Aorta (tissue), 5 donors: ENCODE results near the gene SCN10A. TPM values are rescaled to one million over a fixed set of nuclear protein-coding genes. Genes with fewer than 3 reads are reported as not detected.

Experiments used
- ATAC-seq: fragments of 200-7000 bp; cut with Tn5 transposase; one replicate; pipeline ENCODE4 v1.9.1; 2022; ENCODE audit warnings: moderate library complexity; ENCODE audit not compliant: low FRiP score
- DNase-seq, 2 donors: peaks; one replicate each; pipeline ENCODE4 v3.0.0-alpha.2; 2020
- H3K27ac ChIP-seq, 2 donors: one replicate each; pipeline ENCODE4 v1.5.1; 2013; ENCODE audit warnings: low read length in 2 of 2, mild to moderate bottlenecking in 2 of 2, moderate library complexity in 2 of 2, control low read depth in 1 of 2, inconsistent platforms in 1 of 2, low read depth in 1 of 2
- H3K27me3 ChIP-seq, 2 donors: one replicate each; pipeline ENCODE4 v1.6.1; 2013; ENCODE audit warnings: control low read depth in 1 of 2, low read length in 1 of 2, mild to moderate bottlenecking in 1 of 2, moderate library complexity in 1 of 2; ENCODE audit not compliant: insufficient read depth in 2 of 2, control insufficient read depth in 1 of 2
- H3K36me3 ChIP-seq, 2 donors: one replicate each; pipeline ENCODE4 v1.6.1; 2013; ENCODE audit warnings: control low read depth in 1 of 2, low read length in 1 of 2, mild to moderate bottlenecking in 1 of 2; ENCODE audit not compliant: insufficient read depth in 2 of 2, control insufficient read depth in 1 of 2
- H3K4me1 ChIP-seq, 2 donors: one replicate each; pipeline ENCODE4 v1.6.1; 2013; ENCODE audit warnings: low read length in 2 of 2, control low read depth in 1 of 2, mild to moderate bottlenecking in 1 of 2, moderate library complexity in 1 of 2; ENCODE audit not compliant: insufficient read depth in 2 of 2, control insufficient read depth in 1 of 2
- H3K4me3 ChIP-seq, 2 donors: one replicate each; pipeline ENCODE4 v1.5.1; 2013; ENCODE audit warnings: low read length in 2 of 2, control low read depth in 1 of 2, mild to moderate bottlenecking in 1 of 2
- H3K9me3 ChIP-seq: one replicate; pipeline ENCODE4 v1.6.1; 2013; ENCODE audit warnings: mild to moderate bottlenecking, low read length; ENCODE audit not compliant: control insufficient read depth
- WGBS, 2 donors: extraction: QIAGEN DNeasy Blood & Tissue Kit; methylation state at CpG; one replicate each; pipeline ENCODE4 v1.1.7; 2013; 5-methylcytosine and 5-hydroxymethylcytosine counted together
- intact Hi-C, 2 donors: fragments of 100-400 bp; cut with DNase I; formaldehyde crosslinking; loops; one replicate each; pipeline versions ENCODE4 v1.14.2 to v1.15.0; 2022
- polyA plus RNA-seq, 2 donors: library from polyadenylated mRNA; stranded (reverse); fragments of 200-250 nt; gene quantifications; one replicate each; pipeline ENCODE4 v1.2.3, GENCODE V29; 2013
- total RNA-seq, 2 donors: library from RNA; stranded (reverse); fragmentation: NEBNext Ultra II Directional; extraction: Animal tissue kit (Norgen Biotek cat#: 25700); gene quantifications; one replicate each; pipeline ENCODE4 v1.2.1, GENCODE V29; 2021
- donor health status: healthy with polysubstance abuse.
- donor health status: Bipolar disorder and iron deficiency.
- donor health status: DM: no; HTN: no; CAD: no.
- donor health status: DM: no; HTN: no; CAD: no.
- donor health status: DM: yes; HTN: yes; CAD: no.

Gene SCN10A
- total and polyA plus RNA-seq, 4 donors = not detected

DNA sequence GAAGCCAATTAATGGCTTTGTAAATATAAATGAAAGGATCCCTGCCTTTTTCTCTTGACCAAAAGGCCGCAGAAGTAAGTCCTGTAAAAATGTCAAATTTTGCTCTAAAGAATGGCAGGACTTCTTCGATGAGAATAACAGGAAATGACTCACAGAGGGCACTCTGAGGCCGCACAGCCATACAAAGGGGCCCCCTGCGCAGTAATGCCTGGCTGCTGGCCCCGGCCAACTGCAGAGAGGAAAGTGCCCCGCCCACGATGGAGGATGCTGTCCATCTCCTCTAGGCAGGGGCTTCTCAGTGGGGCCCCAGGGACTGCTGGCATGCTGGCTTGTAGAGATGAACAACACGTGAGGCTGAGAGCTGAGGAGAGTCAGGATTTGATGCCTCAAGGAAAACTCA lies 18.1 kb upstream of the SCN10A start:
- intact Hi-C loops = no loop called here
- H3K27me3 ChIP-seq = no peaks in the 10 kb centered on the region
- no peaks in the 10 kb centered on the region for H3K36me3 ChIP-seq
- no peaks in the 10 kb centered on the region for H3K4me1 ChIP-seq
- H3K9me3 ChIP-seq = no peaks in the 10 kb centered on the region
- H3K4me3 ChIP-seq = no peak overlapping the region
- H3K27ac ChIP-seq = peak overlapping the region; percentile 1 to 2
- peak; percentile 82 to 83 for DNase-seq
- peak; percentile 81 for ATAC-seq
- 2 to 3% methylated on average over 8 of the region's 8 CpGs for WGBS, 2 donors

DNA sequence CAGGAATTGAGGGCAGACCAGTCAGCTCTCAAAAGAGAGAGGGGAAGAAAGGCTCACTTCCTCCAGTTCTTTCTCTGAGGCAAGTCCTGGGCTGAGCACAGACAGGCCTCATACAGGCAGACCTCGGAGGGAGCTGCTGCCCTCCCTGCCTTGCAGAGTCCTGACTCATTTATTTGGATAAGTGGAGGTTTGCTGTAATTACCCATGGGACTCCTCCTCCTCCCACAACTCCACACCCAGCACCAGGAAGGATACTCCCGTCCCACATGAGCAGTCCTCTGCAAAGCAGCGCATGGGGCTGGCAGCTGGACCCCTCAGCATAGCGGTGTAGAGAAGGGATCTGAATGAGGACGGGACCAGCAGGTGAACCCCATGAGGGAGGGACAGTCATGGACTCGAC lies 13.4 kb upstream of the SCN10A start:
- DNase-seq (peak in 1 of 2 donors; percentile 66), ATAC-seq (peak; percentile 60)
- intact Hi-C loops = no loop called here
- WGBS, 2 donors = 50 to 55% methylated on average over 6 of the region's 6 CpGs
- H3K27me3 ChIP-seq = no peaks in the 10 kb centered on the region
- no peaks in the 10 kb centered on the region for H3K36me3 ChIP-seq
- H3K9me3 ChIP-seq = no peaks in the 10 kb centered on the region
- no peak overlapping the region for H3K4me3 ChIP-seq
- H3K27ac ChIP-seq = no peak overlapping the region
- no peaks in the 10 kb centered on the region for H3K4me1 ChIP-seq

DNA sequence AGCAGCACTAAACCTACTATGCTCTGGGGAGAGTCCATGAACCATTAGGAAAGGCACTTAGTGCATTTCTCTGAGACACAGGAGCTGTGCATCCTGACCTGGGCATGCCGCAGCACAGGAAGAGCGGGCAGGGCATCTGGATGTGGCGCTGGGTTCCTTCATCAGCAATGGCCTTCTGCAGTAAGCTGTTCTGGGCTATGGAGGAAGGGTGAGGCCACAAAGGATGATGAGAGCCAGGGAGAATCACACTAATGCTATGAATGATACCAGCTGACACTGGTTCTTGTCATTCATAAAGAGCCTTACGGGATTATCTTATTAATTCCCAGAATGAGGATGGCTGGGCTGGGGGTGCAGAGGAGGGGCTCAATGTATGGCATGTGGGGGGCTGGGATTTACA lies 12.7 kb upstream of the SCN10A start:
- DNase-seq = no peak
- Histone ChIP-seq H3K27me3 (no peaks in the 10 kb centered on the region), H3K27ac (no peak overlapping the region), H3K4me1 (no peaks in the 10 kb centered on the region), H3K4me3 (no peak overlapping the region), H3K36me3 (no peaks in the 10 kb centered on the region), H3K9me3 (no peaks in the 10 kb centered on the region)
- no peak for ATAC-seq
- WGBS, 2 donors = 91 to 94% methylated on average over 4 of the region's 4 CpGs
- intact Hi-C loops = no loop called here

DNA sequence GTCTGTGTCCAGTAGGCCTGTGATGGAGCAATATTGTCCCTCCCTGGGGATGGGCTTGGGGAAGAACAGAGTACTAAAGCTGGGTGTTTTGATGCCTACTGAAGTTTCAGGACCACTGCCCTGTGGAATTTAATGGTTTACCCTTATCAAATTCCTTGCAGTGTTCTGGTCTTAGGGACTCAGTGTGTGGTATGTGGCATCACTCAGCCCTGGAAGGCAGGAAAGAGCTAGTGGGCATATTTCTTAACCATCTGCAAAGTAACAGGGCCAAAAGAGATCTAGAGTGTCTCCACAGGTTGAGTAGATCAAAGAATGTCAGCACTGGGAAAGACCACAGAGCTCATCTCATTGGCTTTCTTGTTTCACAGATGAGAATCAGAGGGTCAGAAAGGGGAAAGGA lies 11.8 kb upstream of the SCN10A start:
- ATAC-seq (no peak), DNase-seq (no peak)
- H3K27me3 ChIP-seq = no peaks in the 10 kb centered on the region
- H3K9me3 ChIP-seq = no peaks in the 10 kb centered on the region
- no peaks in the 10 kb centered on the region for H3K36me3 ChIP-seq
- no peaks in the 10 kb centered on the region for H3K4me1 ChIP-seq
- H3K4me3 ChIP-seq = no peak overlapping the region
- intact Hi-C loops = no loop called here
- no peak overlapping the region for H3K27ac ChIP-seq

DNA sequence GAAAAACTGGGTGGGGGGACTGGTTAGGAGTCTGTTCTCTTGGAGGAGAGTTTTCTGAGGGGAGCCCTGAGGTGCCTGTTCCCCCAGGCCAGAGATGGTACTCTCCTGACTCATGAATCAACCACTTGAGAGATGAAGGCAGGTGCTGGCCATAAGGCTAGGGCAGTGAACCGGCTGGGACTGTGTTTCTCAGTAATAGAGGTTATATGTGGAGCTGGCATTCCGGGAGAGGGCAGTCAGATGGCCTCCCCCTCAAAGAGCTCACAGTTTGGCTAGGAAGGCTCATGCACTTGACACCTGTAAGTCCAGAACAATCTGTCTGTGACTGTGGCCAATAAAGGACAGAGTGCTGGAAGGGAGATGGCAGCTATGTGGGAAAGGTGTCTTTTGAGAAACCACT lies 10.0 kb upstream of the SCN10A start:
- no peak overlapping the region for H3K27ac ChIP-seq
- intact Hi-C loops = no loop called here
- 66 to 76% methylated on average over 2 of the region's 2 CpGs for WGBS, 2 donors

DNA sequence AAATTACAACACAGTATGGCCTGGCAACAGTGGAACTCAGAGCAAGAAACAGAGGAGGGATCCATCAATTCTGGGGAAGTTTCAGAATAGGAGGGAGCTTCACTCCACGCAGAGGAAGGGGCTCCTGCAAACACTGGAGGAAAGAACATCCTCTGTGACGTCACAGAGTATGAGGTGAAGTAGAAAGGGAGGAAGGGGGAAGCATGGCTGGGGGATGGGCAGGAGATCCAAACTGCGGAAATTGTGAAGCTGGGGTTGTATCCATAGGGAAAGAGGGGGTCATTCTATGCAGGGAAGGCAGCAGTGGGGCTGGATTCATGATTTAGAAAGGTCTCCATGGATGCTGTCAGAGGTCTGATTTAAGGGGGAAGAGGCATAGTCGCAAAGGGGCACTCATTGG lies 8.3 kb upstream of the SCN10A start:
- ATAC-seq = no peak
- H3K36me3 ChIP-seq = no peaks in the 10 kb centered on the region
- H3K27me3 ChIP-seq = no peaks in the 10 kb centered on the region
- H3K4me1 ChIP-seq = no peaks in the 10 kb centered on the region
- WGBS, 2 donors = 66 to 69% methylated on average over 4 of the region's 4 CpGs
- H3K9me3 ChIP-seq = no peaks in the 10 kb centered on the region
- no peak overlapping the region for H3K4me3 ChIP-seq
- intact Hi-C loops = no loop called here
- DNase-seq = no peak
- H3K27ac ChIP-seq = no peak overlapping the region

More for the DNA sequence above, 10.0 kb upstream of the SCN10A start:
- H3K9me3 ChIP-seq = no peaks in the 10 kb centered on the region
- H3K36me3 ChIP-seq = no peaks in the 10 kb centered on the region
- no peak overlapping the region for H3K4me3 ChIP-seq
- DNase-seq (no peak), ATAC-seq (no peak)
- H3K4me1 ChIP-seq = no peaks in the 10 kb centered on the region
- H3K27me3 ChIP-seq = no peaks in the 10 kb centered on the region

DNA sequence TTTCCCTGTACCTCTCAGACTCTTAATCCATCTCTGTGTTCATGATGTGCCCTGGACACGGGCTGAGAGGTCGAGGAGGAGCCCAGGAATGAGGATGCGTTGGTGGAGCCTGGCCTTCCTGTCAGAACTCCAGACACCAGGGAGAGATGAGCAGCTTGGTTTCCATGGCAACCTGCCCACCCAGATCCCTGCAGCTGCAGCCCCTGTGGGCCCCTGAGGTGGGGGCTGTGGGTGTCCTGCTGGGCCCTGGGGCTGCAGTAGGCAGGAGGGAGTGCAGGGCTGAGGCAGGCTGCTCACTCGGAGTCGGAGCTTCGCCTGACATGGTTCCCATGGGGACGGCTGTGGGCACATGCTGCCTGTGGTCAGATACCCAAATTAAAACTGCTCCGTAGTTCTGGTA lies 7.7 kb upstream of the SCN10A start:
- no peak overlapping the region for H3K4me3 ChIP-seq
- H3K36me3 ChIP-seq = no peaks in the 10 kb centered on the region
- H3K27me3 ChIP-seq = no peaks in the 10 kb centered on the region
- H3K4me1 ChIP-seq = no peaks in the 10 kb centered on the region
- DNase-seq (no peak), ATAC-seq (no peak)
- H3K9me3 ChIP-seq = no peaks in the 10 kb centered on the region
- intact Hi-C loops = no loop called here
- WGBS, 2 donors = 48 to 56% methylated on average over 8 of the region's 8 CpGs
- H3K27ac ChIP-seq = no peak overlapping the region

DNA sequence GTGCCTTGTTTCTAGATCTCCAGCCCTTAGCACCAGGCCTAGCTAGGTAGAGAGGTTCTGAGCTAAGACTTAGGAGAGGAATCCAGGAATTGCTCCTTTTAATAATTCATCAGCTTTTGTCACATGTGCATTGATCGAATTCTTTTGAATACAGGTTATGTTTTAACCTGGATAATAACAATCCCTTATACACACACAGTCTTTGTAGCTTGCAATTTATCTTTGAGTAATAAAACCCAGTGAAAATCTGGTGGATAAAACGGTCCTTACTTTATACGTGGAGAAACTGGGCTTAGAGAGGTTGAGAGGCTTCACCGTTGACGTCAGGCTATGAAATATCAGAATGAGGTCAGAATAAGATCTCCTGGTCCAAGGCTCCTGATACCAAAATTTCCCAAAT lies 7.2 kb upstream of the SCN10A start:
- ATAC-seq = no peak
- H3K9me3 ChIP-seq = no peaks in the 10 kb centered on the region
- H3K36me3 ChIP-seq = no peaks in the 10 kb centered on the region
- WGBS, 2 donors = 77 to 90% methylated on average over 5 of the region's 5 CpGs
- intact Hi-C loops = no loop called here
- H3K4me3 ChIP-seq = no peak overlapping the region
- no peaks in the 10 kb centered on the region for H3K27me3 ChIP-seq
- no peaks in the 10 kb centered on the region for H3K4me1 ChIP-seq
- no peak for DNase-seq
- no peak overlapping the region for H3K27ac ChIP-seq

DNA sequence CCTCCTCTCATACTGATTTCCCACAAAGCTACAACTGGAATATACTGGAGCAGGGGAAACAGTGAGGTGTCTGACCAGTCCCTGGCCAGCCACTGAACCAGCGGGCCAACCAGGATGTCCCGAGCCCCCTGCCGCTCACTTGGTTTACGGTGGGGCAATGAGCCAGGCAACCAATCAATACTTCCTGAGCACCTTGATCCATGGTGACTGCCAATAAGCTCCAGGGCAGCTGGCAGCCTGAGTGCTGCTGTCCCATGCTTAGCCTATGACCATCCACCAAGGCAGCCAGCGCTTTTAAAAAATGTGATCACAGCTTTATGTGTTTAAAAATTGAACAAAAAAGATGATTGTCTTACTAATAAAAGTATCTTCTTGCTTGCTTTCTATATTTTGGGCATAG lies 4.2 kb downstream of the SCN10A start:
- Histone ChIP-seq H3K9me3 (no peaks in the 10 kb centered on the region), H3K4me3 (no peak overlapping the region), H3K4me1 (no peaks in the 10 kb centered on the region), H3K27me3 (no peaks in the 10 kb centered on the region), H3K36me3 (no peaks in the 10 kb centered on the region), H3K27ac (no peak overlapping the region)
- intact Hi-C loops = no loop called here
- ATAC-seq = no peak
- no peak for DNase-seq
- 66 to 68% methylated on average over 5 of the region's 5 CpGs for WGBS, 2 donors
